DND-41 (cell line): ENCODE data around the gene TP53BP1.

Experiments used
- ATAC-seq: fragments of 200-7000 bp; cut with Tn5 transposase; 3 replicates; pipeline ENCODE4 v1.9.1; 2021; ENCODE audit warnings: low read depth; ENCODE audit not compliant: insufficient read depth
- DNase-seq: peaks from one replicate; pipeline ENCODE4 v3.0.0-alpha.2; 2020
- H2AFZ ChIP-seq: 2 replicates; pipeline ENCODE4 v1.6.0; 2012; ENCODE audit warnings: low read depth, low read length
- H3K27ac ChIP-seq: 2 replicates; pipeline ENCODE4 v1.5.1; 2012; ENCODE audit warnings: low read length, inconsistent platforms
- H3K27me3 ChIP-seq: fragments of 200-600 bp; sonication (generic); 2 replicates; pipeline ENCODE4 v1.6.0; 2012; ENCODE audit warnings: low read length, mild to moderate bottlenecking, inconsistent platforms; ENCODE audit not compliant: insufficient read depth, poor library complexity
- H3K36me3 ChIP-seq: 2 replicates; pipeline ENCODE4 v1.5.1; 2012; ENCODE audit warnings: low read length, inconsistent platforms; ENCODE audit not compliant: insufficient read depth
- H3K4me1 ChIP-seq: 2 replicates; pipeline ENCODE4 v1.5.1; 2012; ENCODE audit warnings: mild to moderate bottlenecking, low read length; ENCODE audit not compliant: insufficient read depth
- H3K4me2 ChIP-seq: 2 replicates; pipeline ENCODE4 v1.6.0; 2012; ENCODE audit warnings: mild to moderate bottlenecking, moderate library complexity, low read length, inconsistent platforms; ENCODE audit not compliant: insufficient read depth
- H3K4me3 ChIP-seq, 2 experiments: fragments of 200-600 bp in 1 of 2; shearing (Covaris generic) in 1 of 2; 2 replicates each; pipeline ENCODE4 v1.5.1; 2012 to 2016; ENCODE audit warnings: inconsistent platforms in 2 of 2, low read length in 2 of 2, mild to moderate bottlenecking in 2 of 2, low read depth in 1 of 2, moderate library complexity in 1 of 2
- H3K79me2 ChIP-seq: 2 replicates; pipeline ENCODE4 v1.6.0; 2012; ENCODE audit warnings: low read length, inconsistent platforms; ENCODE audit not compliant: insufficient read depth
- H3K9ac ChIP-seq: 2 replicates; pipeline ENCODE4 v1.6.0; 2012; ENCODE audit warnings: low read depth, mild to moderate bottlenecking, inconsistent platforms, low read length, moderate library complexity
- H3K9me3 ChIP-seq: 2 replicates; pipeline ENCODE4 v1.5.1; 2012; ENCODE audit warnings: low read length, moderate library complexity, mild to moderate bottlenecking, inconsistent platforms; ENCODE audit not compliant: insufficient read depth, severe bottlenecking
- H4K20me1 ChIP-seq: 2 replicates; pipeline ENCODE4 v1.6.0; 2012; ENCODE audit warnings: low read length; ENCODE audit not compliant: insufficient read depth
- EZH2 ChIP-seq: IDR thresholded peaks from 3 replicates; pipeline ENCODE4 v1.6.1; 2012; ENCODE audit warnings: borderline replicate concordance, low read depth, mild to moderate bottlenecking, moderate library complexity, low read length, inconsistent platforms; ENCODE audit not compliant: severe bottlenecking
- TF ChIP-seq, protein P1 (sequence below): IDR thresholded peaks from 2 replicates; pipeline ENCODE4 v1.5.1; 2012; ENCODE audit warnings: borderline replicate concordance, low read length, moderate library complexity, mild to moderate bottlenecking; ENCODE audit not compliant: poor library complexity, severe bottlenecking; ENCODE audit errors: extremely low read depth

Gene TP53BP1

GRCh38 chr15:43414196-43414595 is 78.8 kb downstream of the TP53BP1 start:
- ATAC-seq = no peak
- no peaks in the 10 kb centered on the region for H3K4me1 ChIP-seq

GRCh38 chr15:43412096-43412495 is 80.9 kb downstream of the TP53BP1 start:
- Histone ChIP-seq H3K9ac (no peak overlapping the region), H3K79me2 (no peaks in the 10 kb centered on the region), H3K27ac (no peak overlapping the region), H3K4me3 (no peak overlapping the region), H3K36me3 (peaks cover 88% of the 10 kb centered on the region), H3K9me3 (no peaks in the 10 kb centered on the region), H3K4me2 (no peak overlapping the region), H3K27me3 (no peaks in the 10 kb centered on the region), H2AFZ (no peak overlapping the region), H3K4me1 (no peaks in the 10 kb centered on the region), H4K20me1 (no peaks in the 10 kb centered on the region)
- TF ChIP-seq, protein P1, sequence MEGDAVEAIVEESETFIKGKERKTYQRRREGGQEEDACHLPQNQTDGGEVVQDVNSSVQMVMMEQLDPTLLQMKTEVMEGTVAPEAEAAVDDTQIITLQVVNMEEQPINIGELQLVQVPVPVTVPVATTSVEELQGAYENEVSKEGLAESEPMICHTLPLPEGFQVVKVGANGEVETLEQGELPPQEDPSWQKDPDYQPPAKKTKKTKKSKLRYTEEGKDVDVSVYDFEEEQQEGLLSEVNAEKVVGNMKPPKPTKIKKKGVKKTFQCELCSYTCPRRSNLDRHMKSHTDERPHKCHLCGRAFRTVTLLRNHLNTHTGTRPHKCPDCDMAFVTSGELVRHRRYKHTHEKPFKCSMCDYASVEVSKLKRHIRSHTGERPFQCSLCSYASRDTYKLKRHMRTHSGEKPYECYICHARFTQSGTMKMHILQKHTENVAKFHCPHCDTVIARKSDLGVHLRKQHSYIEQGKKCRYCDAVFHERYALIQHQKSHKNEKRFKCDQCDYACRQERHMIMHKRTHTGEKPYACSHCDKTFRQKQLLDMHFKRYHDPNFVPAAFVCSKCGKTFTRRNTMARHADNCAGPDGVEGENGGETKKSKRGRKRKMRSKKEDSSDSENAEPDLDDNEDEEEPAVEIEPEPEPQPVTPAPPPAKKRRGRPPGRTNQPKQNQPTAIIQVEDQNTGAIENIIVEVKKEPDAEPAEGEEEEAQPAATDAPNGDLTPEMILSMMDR = no peak
- no peak for TF ChIP-seq EZH2
- ATAC-seq (no peak), DNase-seq (no peak)

More at GRCh38 chr15:43414196-43414595, 78.8 kb downstream of the TP53BP1 start:
- H2AFZ ChIP-seq = no peak overlapping the region
- no peak overlapping the region for H3K4me2 ChIP-seq
- DNase-seq = no peak
- H3K9ac ChIP-seq = no peak overlapping the region
- no peaks in the 10 kb centered on the region for H3K27me3 ChIP-seq
- no peaks in the 10 kb centered on the region for H3K9me3 ChIP-seq
- no peaks in the 10 kb centered on the region for H3K79me2 ChIP-seq
- H3K27ac ChIP-seq = no peak overlapping the region
- no peaks in the 10 kb centered on the region for H4K20me1 ChIP-seq
- TF ChIP-seq, protein P1 = no peak
- TF ChIP-seq EZH2 = no peak
- no peak overlapping the region for H3K4me3 ChIP-seq
- peaks cover 77% of the 10 kb centered on the region for H3K36me3 ChIP-seq

DNA sequence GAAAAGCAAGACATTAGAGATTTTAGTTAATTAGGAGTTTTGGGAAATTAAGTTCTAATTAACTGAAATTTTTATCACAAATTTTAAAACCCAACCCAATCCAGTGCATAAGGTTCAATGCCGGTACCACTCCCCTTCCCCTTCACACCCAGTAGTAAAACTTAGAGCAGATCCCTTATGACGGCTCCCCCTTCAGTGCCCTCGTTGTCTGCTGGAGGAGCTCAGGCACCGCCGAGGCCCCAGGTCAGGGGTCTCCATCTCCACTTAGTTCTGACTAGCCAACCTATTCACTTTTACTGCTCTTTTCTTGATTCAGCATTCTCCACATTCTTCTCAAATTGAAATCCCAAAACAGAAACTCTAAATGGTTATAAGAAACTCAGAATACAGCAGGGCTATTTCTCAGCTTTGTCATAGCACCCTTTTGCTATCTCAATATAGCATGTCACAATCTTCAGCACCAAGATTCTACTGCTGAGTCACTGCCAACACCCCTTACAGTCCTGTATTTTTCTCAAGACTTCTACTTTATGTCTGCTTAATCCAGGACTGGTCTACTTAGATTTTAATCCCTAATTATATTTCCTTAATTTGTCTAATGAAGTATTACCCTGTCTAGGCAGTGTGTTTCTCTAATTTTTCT is 82.3 kb downstream of the TP53BP1 start:
- Histone ChIP-seq H3K4me1 (no peaks in the 10 kb centered on the region), H3K9ac (no peak overlapping the region), H4K20me1 (no peaks in the 10 kb centered on the region), H3K27ac (no peak overlapping the region), H3K36me3 (peaks cover 90% of the 10 kb centered on the region), H3K79me2 (no peaks in the 10 kb centered on the region), H3K9me3 (no peaks in the 10 kb centered on the region), H3K27me3 (no peaks in the 10 kb centered on the region), H2AFZ (no peak overlapping the region), H3K4me2 (no peak overlapping the region), H3K4me3 (no peak overlapping the region)
- TF ChIP-seq EZH2 = no peak
- TF ChIP-seq, protein P1 = no peak
- DNase-seq = no peak
- ATAC-seq = no peak

DNA sequence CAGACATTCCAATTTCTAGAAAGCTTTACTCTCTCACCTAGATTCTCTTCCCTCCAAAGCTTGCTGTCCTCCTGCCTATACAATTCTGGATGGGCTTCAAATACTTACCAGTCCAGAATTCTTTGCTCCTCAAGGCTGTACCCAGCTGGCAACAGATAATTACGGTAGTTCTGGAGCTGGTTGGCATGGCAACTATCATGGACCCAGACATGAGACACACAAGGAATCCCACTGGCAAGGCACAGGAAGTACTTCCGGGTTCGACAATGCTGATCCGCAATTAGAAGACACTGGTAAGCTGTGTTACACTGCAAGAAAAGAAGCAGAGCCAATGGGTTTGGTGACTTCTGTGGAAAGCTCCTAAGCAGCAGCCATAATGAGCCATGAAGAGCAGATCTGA is 84.2 kb downstream of the TP53BP1 start:
- Histone ChIP-seq H3K36me3 (peaks cover 91% of the 10 kb centered on the region), H3K4me1 (no peaks in the 10 kb centered on the region), H3K4me2 (no peak overlapping the region), H3K79me2 (no peaks in the 10 kb centered on the region), H2AFZ (no peak overlapping the region), H3K27me3 (no peaks in the 10 kb centered on the region), H3K4me3 (no peak overlapping the region), H3K9ac (no peak overlapping the region), H3K9me3 (no peaks in the 10 kb centered on the region), H3K27ac (no peak overlapping the region), H4K20me1 (no peaks in the 10 kb centered on the region)
- no peak for TF ChIP-seq EZH2
- TF ChIP-seq, protein P1 = no peak
- DNase-seq (no peak), ATAC-seq (no peak)
